ENCODE data around the gene RSPH6A. TPM values are rescaled to one million over a fixed set of nuclear protein-coding genes. Genes with fewer than 3 reads are reported as not detected.

The RSPH6A gene
- total and polyA plus RNA-seq, 10 of the 15 experiments (the other 5 are each of a cell fraction or from before 2014, with no cell fraction given), result 0.03 to 0.41 (median 0.22) TPM; not detected in 4

DNA sequence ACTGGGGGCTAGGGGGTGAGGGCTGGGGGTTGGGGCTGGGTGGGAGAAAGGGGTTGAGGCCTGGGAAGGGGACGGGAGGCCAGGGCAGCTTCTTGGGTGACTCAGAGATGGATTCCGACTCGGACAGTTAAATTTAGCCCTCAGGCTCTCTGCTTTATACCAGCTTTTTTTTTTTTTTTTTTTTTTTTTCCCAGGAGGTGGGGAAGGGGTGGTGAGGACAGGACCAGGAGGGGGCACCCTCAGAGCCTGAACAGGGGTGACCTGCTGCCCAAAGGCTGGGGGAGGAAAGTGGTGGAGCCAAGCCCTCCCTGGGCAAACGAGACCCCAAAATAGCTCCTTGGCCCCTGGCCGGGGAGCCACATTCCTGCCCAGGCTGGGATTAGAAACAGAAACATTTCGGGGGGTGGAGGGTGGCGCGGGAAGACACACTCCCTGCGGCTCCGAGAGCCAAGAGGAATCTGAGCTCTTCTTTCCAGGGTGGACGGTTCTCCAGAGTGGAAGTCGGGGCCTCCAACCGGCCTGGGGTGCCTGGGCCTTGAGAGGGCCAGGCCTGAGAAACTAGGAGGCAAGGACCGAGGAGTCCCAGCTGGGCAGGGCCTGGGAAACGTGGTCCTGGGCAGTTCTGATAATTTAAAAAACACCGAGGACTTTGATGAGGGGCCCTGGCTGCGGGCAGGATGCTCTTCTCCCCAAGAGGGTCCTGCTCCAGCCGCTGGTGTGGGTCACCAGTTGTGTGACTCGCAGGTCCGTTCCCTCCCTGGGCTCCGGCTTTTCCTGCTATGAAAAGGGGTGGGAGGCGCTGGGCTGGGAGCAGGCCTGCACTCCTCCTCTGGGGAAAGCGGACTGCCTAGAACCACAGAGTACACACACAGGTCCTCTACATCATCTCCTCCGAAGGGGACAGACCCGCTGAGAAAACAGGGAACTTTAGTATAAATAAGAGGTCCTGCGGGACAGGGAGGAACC lies 32.0 kb downstream of the RSPH6A start:
- RAD21 ChIA-PET (ENCODE audit: unreplicated experiment), result interaction anchor here (1.8 kb wide), 1 partner anchor 90 kb away, joined by 3 read pairs; the partner anchor contains the start of gene QPCTL
- no peak overlapping the region for H3K9ac ChIP-seq (ENCODE audit: control insufficient read depth, insufficient read depth, low read length)
- FAIRE-seq, result no peak

More for the DNA sequence above, 32.0 kb downstream of the RSPH6A start:
- Histone ChIP-seq H3K27me3 (replicated peaks in 1 of 2; ENCODE audit: control insufficient read depth in 2 of 2, insufficient read depth in 2 of 2, low read length in 1 of 2) (no peaks in the 10 kb centered on the region), H3K27ac (ENCODE audit: control insufficient read depth, insufficient read depth) (no peak overlapping the region), H3K9me3 (replicated peaks; ENCODE audit: control insufficient read depth, insufficient read depth, low read length) (no peaks in the 10 kb centered on the region), H3K36me3 (ENCODE audit: control insufficient read depth in 2 of 2, insufficient read depth in 2 of 2, low read length in 1 of 2) (peaks cover 0 to 2% of the 10 kb centered on the region in 2 experiments; a peak in 1 of 4 replicates), H3K4me2 (ENCODE audit: control insufficient read depth, insufficient read depth) (no peak overlapping the region), H2AFZ (ENCODE audit: control insufficient read depth, low read depth, low read length) (no peak overlapping the region), H4K20me1 (ENCODE audit: control insufficient read depth, insufficient read depth) (no peaks in the 10 kb centered on the region), H3K79me2 (ENCODE audit: control insufficient read depth, insufficient read depth, low read length) (no peaks in the 10 kb centered on the region), H3K4me3 (no peak overlapping the region), H3K4me1 (ENCODE audit: control insufficient read depth, insufficient read depth, low read length) (peaks cover 11% of the 10 kb centered on the region)
- ChIA-PET POLR2A (interaction anchor here (0.5 to 0.6 kb wide), 3 partner anchors 66 to 251 kb away, joined by 3 read pairs; no protein-coding TSS in a partner anchor), SMC1A (ENCODE audit: uncharacterized antibody, unreplicated experiment) (no interaction called here), CTCF (interaction anchor here (1.3 kb wide), 1 partner anchor 13 kb away, joined by 4 read pairs; no protein-coding TSS in a partner anchor)
- DNase-seq (ENCODE audit: low read depth, low spot score) (no peak), ATAC-seq (no peak)
- TF ChIP-seq, protein P1, sequence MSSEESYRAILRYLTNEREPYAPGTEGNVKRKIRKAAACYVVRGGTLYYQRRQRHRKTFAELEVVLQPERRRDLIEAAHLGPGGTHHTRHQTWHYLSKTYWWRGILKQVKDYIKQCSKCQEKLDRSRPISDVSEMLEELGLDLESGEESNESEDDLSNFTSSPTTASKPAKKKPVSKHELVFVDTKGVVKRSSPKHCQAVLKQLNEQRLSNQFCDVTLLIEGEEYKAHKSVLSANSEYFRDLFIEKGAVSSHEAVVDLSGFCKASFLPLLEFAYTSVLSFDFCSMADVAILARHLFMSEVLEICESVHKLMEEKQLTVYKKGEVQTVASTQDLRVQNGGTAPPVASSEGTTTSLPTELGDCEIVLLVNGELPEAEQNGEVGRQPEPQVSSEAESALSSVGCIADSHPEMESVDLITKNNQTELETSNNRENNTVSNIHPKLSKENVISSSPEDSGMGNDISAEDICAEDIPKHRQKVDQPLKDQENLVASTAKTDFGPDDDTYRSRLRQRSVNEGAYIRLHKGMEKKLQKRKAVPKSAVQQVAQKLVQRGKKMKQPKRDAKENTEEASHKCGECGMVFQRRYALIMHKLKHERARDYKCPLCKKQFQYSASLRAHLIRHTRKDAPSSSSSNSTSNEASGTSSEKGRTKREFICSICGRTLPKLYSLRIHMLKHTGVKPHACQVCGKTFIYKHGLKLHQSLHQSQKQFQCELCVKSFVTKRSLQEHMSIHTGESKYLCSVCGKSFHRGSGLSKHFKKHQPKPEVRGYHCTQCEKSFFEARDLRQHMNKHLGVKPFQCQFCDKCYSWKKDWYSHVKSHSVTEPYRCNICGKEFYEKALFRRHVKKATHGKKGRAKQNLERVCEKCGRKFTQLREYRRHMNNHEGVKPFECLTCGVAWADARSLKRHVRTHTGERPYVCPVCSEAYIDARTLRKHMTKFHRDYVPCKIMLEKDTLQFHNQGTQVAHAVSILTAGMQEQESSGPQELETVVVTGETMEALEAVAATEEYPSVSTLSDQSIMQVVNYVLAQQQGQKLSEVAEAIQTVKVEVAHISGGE (CRISPR knock-in tag; IDR thresholded peaks at IDR 0.05), result no peak
- TF ChIP-seq TCF12 (IDR thresholded peaks at IDR 0.05; ENCODE audit: low read depth, low read length) (no peak), NR2F1 (conservative IDR thresholded peaks at IDR 0.05) (no peak), CREM (IDR thresholded peaks at IDR 0.05; ENCODE audit: low read depth) (no peak), RBBP5 (conservative IDR thresholded peaks at IDR 0.05) (no peak), ASH2L (IDR thresholded peaks at IDR 0.05; ENCODE audit: borderline replicate concordance, low read depth) (no peak), NBN (IDR thresholded peaks at IDR 0.05) (no peak), ZNF622 (IDR thresholded peaks at IDR 0.05) (no peak), YY1 (IDR thresholded peaks at IDR 0.05; ENCODE audit: low read depth, low read length) (no peak), SMAD1 (IDR thresholded peaks at IDR 0.05; ENCODE audit: low read depth, partially characterized antibody) (no peak)
- TF ChIP-seq, protein P2, sequence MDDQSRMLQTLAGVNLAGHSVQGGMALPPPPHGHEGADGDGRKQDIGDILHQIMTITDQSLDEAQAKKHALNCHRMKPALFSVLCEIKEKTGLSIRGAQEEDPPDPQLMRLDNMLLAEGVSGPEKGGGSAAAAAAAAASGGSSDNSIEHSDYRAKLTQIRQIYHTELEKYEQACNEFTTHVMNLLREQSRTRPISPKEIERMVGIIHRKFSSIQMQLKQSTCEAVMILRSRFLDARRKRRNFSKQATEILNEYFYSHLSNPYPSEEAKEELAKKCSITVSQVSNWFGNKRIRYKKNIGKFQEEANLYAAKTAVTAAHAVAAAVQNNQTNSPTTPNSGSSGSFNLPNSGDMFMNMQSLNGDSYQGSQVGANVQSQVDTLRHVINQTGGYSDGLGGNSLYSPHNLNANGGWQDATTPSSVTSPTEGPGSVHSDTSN (IDR thresholded peaks at IDR 0.05; ENCODE audit: insufficient replicate concordance, low read depth, low read length), result no peak
- TF ChIP-seq, protein P3, sequence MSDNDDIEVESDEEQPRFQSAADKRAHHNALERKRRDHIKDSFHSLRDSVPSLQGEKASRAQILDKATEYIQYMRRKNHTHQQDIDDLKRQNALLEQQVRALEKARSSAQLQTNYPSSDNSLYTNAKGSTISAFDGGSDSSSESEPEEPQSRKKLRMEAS (IDR thresholded peaks at IDR 0.05; ENCODE audit: low read depth, low read length), result no peak
- TF ChIP-seq, protein P4, sequence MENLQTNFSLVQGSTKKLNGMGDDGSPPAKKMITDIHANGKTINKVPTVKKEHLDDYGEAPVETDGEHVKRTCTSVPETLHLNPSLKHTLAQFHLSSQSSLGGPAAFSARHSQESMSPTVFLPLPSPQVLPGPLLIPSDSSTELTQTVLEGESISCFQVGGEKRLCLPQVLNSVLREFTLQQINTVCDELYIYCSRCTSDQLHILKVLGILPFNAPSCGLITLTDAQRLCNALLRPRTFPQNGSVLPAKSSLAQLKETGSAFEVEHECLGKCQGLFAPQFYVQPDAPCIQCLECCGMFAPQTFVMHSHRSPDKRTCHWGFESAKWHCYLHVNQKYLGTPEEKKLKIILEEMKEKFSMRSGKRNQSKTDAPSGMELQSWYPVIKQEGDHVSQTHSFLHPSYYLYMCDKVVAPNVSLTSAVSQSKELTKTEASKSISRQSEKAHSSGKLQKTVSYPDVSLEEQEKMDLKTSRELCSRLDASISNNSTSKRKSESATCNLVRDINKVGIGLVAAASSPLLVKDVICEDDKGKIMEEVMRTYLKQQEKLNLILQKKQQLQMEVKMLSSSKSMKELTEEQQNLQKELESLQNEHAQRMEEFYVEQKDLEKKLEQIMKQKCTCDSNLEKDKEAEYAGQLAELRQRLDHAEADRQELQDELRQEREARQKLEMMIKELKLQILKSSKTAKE (IDR thresholded peaks at IDR 0.05; ENCODE audit: low read depth, poor library complexity, severe bottlenecking), result no peak
- no TSS peak for BruUV-seq (replicated peaks)
- WGBS (ENCODE audit: insufficient coverage, insufficient replicate concordance, low lambda C conversion rate, missing lambda C conversion rate), result 88% methylated on average over 26 of the region's 26 CpGs
- intact Hi-C loops (cut with micrococcal nuclease; ENCODE audit: unreplicated experiment) (no loop called here), in situ Hi-C loops (cut with MboI) (no loop called here)
